Heart right ventricle (tissue), 16 donors: ENCODE results near the gene KIAA1671. TPM values are rescaled to one million over a fixed set of nuclear protein-coding genes. Genes with fewer than 3 reads are reported as not detected.

Experiments used
- ATAC-seq, 8 donors: fragments of 200-7000 bp; cut with Tn5 transposase; one replicate each; pipeline ENCODE4 v1.9.1; 2020; ENCODE audit warnings: mild to moderate bottlenecking in 8 of 8, moderate library complexity in 8 of 8, moderate number of reproducible peaks in 1 of 8
- DNase-seq, 2 donors: peaks; one replicate each; pipeline ENCODE4 v3.0.0-alpha.2; 2020
- H3K27ac ChIP-seq, 10 donors: fragments of 200-600 bp; sonication (generic) in 2 of 10; one replicate each; pipeline versions ENCODE4 v1.5.0 to v1.8.0; 2020 to 2022; ENCODE audit warnings: mild to moderate bottlenecking in 3 of 10
- H3K27me3 ChIP-seq, 7 donors: fragments of 200-600 bp; one replicate each; pipeline ENCODE4 v1.8.0; 2021 to 2022; ENCODE audit warnings: mild to moderate bottlenecking in 2 of 7
- H3K36me3 ChIP-seq, 9 donors: fragments of 200-600 bp; sonication (generic) in 1 of 9; one replicate each; pipeline versions ENCODE4 v1.5.0 to v1.8.0; 2020 to 2022; ENCODE audit warnings: mild to moderate bottlenecking in 2 of 9
- H3K4me1 ChIP-seq, 9 donors: fragments of 200-600 bp; sonication (generic) in 1 of 9; one replicate each; pipeline versions ENCODE4 v1.5.0 to v1.8.0; 2020 to 2022; ENCODE audit warnings: mild to moderate bottlenecking in 4 of 9
- H3K4me3 ChIP-seq, 10 donors: fragments of 200-600 bp; sonication (generic) in 2 of 10; one replicate each; pipeline versions ENCODE4 v1.5.0 to v1.8.0; 2020 to 2022; ENCODE audit warnings: mild to moderate bottlenecking in 7 of 10, moderate library complexity in 2 of 10
- H3K9me3 ChIP-seq, 11 donors: fragments of 200-600 bp in 10 of 11; sonication (generic) in 2 of 11; one replicate each; pipeline versions ENCODE4 v1.5.0 to v1.8.0; 2013 to 2022; ENCODE audit warnings: mild to moderate bottlenecking in 2 of 11, control low read depth in 1 of 11, moderate library complexity in 1 of 11
- CTCF ChIP-seq, 9 donors: fragments of 200-600 bp; sonication (generic) in 2 of 9; IDR thresholded peaks; one replicate each; pipeline versions ENCODE4 v1.5.0 to v1.8.0; 2021 to 2022; ENCODE audit warnings: antibody characterized with exemption in 9 of 9, mild to moderate bottlenecking in 5 of 9, moderate library complexity in 1 of 9
- WGBS, 2 donors: extraction: QIAGEN DNeasy Blood & Tissue Kit; methylation state at CpG; one replicate each; pipeline ENCODE4 v1.1.7; 2013; ENCODE audit warnings: inconsistent platforms in 1 of 2; 5-methylcytosine and 5-hydroxymethylcytosine counted together
- intact Hi-C, 10 donors: fragments of 100-400 bp; cut with DNase I; formaldehyde crosslinking; loops; one replicate each; pipeline versions ENCODE4 v1.11.1 to v1.14.2; 2022
- polyA plus RNA-seq, 2 donors: library from polyadenylated mRNA; stranded (reverse); fragments of 200-250 nt; gene quantifications; one replicate each; pipeline ENCODE4 v1.2.3, GENCODE V29; 2013
- total RNA-seq, 10 donors: library from RNA; stranded (reverse); fragmentation: NEBNext Ultra II Directional in 3 of 10; extraction: Animal tissue kit (Norgen Biotek cat#: 25700) in 3 of 10; gene quantifications; one replicate each; pipeline versions ENCODE4 v1.2.1 to v1.2.4, GENCODE V29; 2021 to 2023
- donor health status: Arrhythmogenic right ventricular cardiomyopathy.
- donor health status: ischemic (EF 13 %, LVEDD 7.1; RV severe dilation, severe dysfunction).
- donor health status: healthy with polysubstance abuse.
- donor health status: DM: no; HTN: yes; CAD: no.
- donor health status: DM: no; HTN: no; CAD: no.
- donor health status: ischemic (EF 25% LVEDD 6.9; RV normal size, moderate dysfunction).
- donor health status: ischemic (EF 25% LVEDD 5.7; RV mildly dilated, moderate dysfunction).
- donor health status: healthy.
- donor health status: DM: yes; HTN: yes; CAD: no.
- donor health status: Ischemic cardiomyopathy.
- donor health status: ischemic (EF 35%, LVEDD 5.7; RV mildly dilated, moderate dysfunction).
- donor health status: nonischemic (EF 11% LVEDD 7.7; RV severe dilation, severe dysfunction).
- donor health status: DM: yes; HTN: yes; CAD: no.
- donor health status: PGD.
- donor health status: ischemic (EF 29% LVEDD 5.4; RV normal size, mild dysfunction).
- donor health status: nonischemic (EF 23%, LVEDD 6.1; RV moderate dilation, normal function).

KIAA1671 gene
- total and polyA plus RNA-seq, 12 donors: 2.9 to 26.2 (median 13.7) TPM

- 72 to 87% methylated on average over 6 of the region's 6 CpGs for WGBS, 2 donors
- Histone ChIP-seq H3K36me3 (no peaks in the 10 kb centered on the region), H3K4me3 (no peak overlapping the region), H3K27me3 (no peaks in the 10 kb centered on the region), H3K27ac (no peak overlapping the region), H3K9me3 (peaks cover 0 to 7% (median 0%) of the 10 kb centered on the region in 11 donors), H3K4me1 (peaks cover 0 to 8% (median 0%) of the 10 kb centered on the region in 9 donors)
- DNase-seq: no peak
- no peak for TF ChIP-seq CTCF (IDR thresholded peaks at IDR 0.05)
- intact Hi-C loops: no loop called here
- ATAC-seq: no peak
These were observed 151.9 kb downstream of the KIAA1671 start for GRCh38 chr22:25104367-25104766.

- peaks cover 0 to 17% (median 7%) of the 10 kb centered on the region in 9 donors for H3K4me1 ChIP-seq
- no peak for TF ChIP-seq CTCF (IDR thresholded peaks at IDR 0.05)
- 87 to 91% methylated on average over 7 of the region's 7 CpGs for WGBS, 2 donors
- H3K4me3 ChIP-seq: no peak overlapping the region
- peaks cover 0 to 7% (median 0%) of the 10 kb centered on the region in 11 donors for H3K9me3 ChIP-seq
- H3K36me3 ChIP-seq: no peaks in the 10 kb centered on the region
- intact Hi-C loops: no loop called here
- no peak overlapping the region for H3K27ac ChIP-seq
- peaks cover 0 to under 1% (median 0%) of the 10 kb centered on the region in 7 donors for H3K27me3 ChIP-seq
- no peak for DNase-seq
- ATAC-seq: no peak
These were observed 153.5 kb downstream of the KIAA1671 start for GRCh38 chr22:25105817-25106650.

GRCh38 chr22:25109878-25110595 lies 157.5 kb downstream of the KIAA1671 start:
- no peaks in the 10 kb centered on the region for H3K36me3 ChIP-seq
- peaks cover 0 to 7% (median 0%) of the 10 kb centered on the region in 11 donors for H3K9me3 ChIP-seq
- 93 to 97% methylated on average over 6 of the region's 6 CpGs for WGBS, 2 donors
- H3K27ac ChIP-seq: peak overlapping the region in 2 of 10 donors; percentile 72 to 75
- no peak for TF ChIP-seq CTCF (IDR thresholded peaks at IDR 0.05)
- intact Hi-C loops: loop anchor here (1.0 to 10.0 kb wide), 5 partner anchors 42 to 65 kb away; no protein-coding TSS in a partner anchor
- H3K4me3 ChIP-seq: no peak overlapping the region
- peaks cover 0 to 18% (median 0%) of the 10 kb centered on the region in 7 donors for H3K27me3 ChIP-seq
- no peak for DNase-seq
- no peak for ATAC-seq
- peaks cover 7 to 56% (median 31%) of the 10 kb centered on the region in 9 donors for H3K4me1 ChIP-seq

- Histone ChIP-seq H3K36me3 (no peaks in the 10 kb centered on the region), H3K27ac (peak overlapping the region in 7 of 10 donors; percentile 25 to 77 (median 72)), H3K27me3 (peaks cover 0 to 18% (median 0%) of the 10 kb centered on the region in 7 donors), H3K9me3 (peaks cover 0 to 7% (median 0%) of the 10 kb centered on the region in 11 donors), H3K4me3 (peak overlapping the region in 8 of 10 donors; percentile 53 to 77 (median 64)), H3K4me1 (peaks cover 7 to 56% (median 31%) of the 10 kb centered on the region in 9 donors)
- TF ChIP-seq CTCF (IDR thresholded peaks at IDR 0.05): no peak
- ATAC-seq (peak in 1 of 8 donors; percentile 11), DNase-seq (no peak)
- WGBS, 2 donors: 34 to 42% methylated on average over 4 of the region's 4 CpGs
- intact Hi-C loops: loop anchor here (1.0 to 10.0 kb wide), 5 partner anchors 42 to 64 kb away; no protein-coding TSS in a partner anchor
These were observed 158.0 kb downstream of the KIAA1671 start for GRCh38 chr22:25110596-25110845.
